Right lobe of liver (tissue), 4 donors: ENCODE results near the gene RCC2.
"Not testable (repeated sequence)": the region's sequence is repeated elsewhere in the genome, so short reads cannot be mapped to it uniquely, and the experiment has no call there.

ENCODE experiments used
- CTCF ChIP-seq, 4 donors: fragments of 200-600 bp in 3 of 4; fragments of 450-650 bp in 1 of 4; IDR thresholded peaks; one replicate each; pipeline versions ENCODE4 v1.5.1 to v1.8.0; 2016 to 2022; ENCODE audit warnings: antibody characterized with exemption in 4 of 4, mild to moderate bottlenecking in 2 of 4
- POLR2A ChIP-seq: fragments of 450-650 bp; IDR thresholded peaks from one replicate; pipeline ENCODE4 v1.6.1; 2017; ENCODE audit warnings: antibody characterized with exemption, mild to moderate bottlenecking
- donor health status: DM: no; HTN: no; CAD: no.
- donor health status: DM: no; HTN: no; CAD: no.
- donor health status: DM: no; HTN: yes; CAD: no.

- not testable (repeated sequence) for TF ChIP-seq CTCF (IDR thresholded peaks at IDR 0.05); POLR2A
Measured at GRCh38 chr1:17407786-17408514, 31.5 kb downstream of the RCC2 start.
